ENCODE measurements around the gene NPIPB2. TPM values are rescaled to one million over a fixed set of nuclear protein-coding genes. Genes with fewer than 3 reads are reported as not detected.
"Not testable (repeated sequence)": the region's sequence is repeated elsewhere in the genome, so short reads cannot be mapped to it uniquely, and the experiment has no call there.

NPIPB2 gene
- total RNA-seq, 1 donor: 2.2 TPM

DNA sequence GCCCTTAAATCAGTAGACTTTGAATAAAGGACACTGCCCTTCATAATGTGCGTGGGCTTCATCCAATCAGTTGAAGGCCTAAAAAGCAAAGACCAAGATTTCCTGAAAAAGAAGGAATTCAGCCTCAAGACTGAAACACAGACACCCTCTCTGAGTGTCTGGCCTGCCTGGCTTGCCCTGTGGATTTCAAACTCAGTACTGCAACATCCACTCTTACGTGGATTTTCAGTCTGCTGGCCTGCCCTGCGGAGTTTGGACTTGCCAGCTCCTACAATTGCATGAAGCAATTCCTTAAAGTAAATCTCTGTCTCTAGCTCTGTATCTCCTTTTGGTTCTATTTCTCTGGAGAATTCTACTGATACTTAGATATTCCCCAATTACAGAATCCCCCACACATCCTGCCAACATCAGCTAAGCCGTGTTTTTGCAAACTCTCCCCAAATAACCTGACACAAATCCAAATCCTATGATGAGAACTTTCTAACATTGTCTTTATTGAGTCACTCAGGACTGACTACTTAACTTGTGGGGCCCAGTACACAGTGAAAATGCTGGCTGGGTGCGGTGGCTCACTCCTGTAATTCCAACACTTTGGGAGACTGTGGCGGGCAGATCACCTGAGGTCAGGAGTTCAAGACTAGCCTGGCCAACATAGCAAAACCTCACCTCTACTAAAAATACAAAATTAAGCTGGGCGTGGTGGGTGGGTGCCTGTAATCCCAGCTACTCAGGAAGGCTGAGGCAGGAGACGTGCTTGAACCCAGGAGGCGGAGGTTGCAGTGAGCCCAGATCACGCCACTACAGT, 15.9 kb upstream of the NPIPB2 start:
- TF ChIP-seq, protein P1, sequence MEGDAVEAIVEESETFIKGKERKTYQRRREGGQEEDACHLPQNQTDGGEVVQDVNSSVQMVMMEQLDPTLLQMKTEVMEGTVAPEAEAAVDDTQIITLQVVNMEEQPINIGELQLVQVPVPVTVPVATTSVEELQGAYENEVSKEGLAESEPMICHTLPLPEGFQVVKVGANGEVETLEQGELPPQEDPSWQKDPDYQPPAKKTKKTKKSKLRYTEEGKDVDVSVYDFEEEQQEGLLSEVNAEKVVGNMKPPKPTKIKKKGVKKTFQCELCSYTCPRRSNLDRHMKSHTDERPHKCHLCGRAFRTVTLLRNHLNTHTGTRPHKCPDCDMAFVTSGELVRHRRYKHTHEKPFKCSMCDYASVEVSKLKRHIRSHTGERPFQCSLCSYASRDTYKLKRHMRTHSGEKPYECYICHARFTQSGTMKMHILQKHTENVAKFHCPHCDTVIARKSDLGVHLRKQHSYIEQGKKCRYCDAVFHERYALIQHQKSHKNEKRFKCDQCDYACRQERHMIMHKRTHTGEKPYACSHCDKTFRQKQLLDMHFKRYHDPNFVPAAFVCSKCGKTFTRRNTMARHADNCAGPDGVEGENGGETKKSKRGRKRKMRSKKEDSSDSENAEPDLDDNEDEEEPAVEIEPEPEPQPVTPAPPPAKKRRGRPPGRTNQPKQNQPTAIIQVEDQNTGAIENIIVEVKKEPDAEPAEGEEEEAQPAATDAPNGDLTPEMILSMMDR (IDR thresholded peaks at IDR 0.05; ENCODE audit: insufficient read depth, low read depth, low read length): no peak
- no peak for DNase-seq (ENCODE audit: low read depth)
- no peak overlapping the region for H3K4me3 ChIP-seq (ENCODE audit: low read depth, low read length)

DNA sequence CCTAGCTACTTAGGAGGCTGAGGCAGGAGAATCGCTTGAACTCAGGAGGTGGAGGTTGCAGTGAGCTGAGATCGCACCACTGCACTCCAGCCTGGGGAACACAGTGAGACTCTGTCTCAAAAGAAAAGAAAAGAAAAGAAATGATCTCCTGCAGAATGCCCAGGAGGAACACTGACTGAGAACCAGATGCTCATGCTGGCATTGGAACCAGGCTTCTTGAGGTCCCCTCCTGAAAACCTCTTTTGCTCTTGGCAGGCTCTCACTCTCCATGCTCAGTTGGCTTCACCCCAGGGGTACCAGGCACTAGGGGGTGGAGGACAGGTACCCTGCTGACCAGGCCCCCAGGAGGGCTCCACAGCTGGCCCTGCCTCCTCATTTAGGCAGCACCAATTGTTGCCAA, 14.7 kb upstream of the NPIPB2 start:
- TF ChIP-seq, protein P1 (IDR thresholded peaks at IDR 0.05; ENCODE audit: insufficient read depth, low read depth, low read length): no peak
- H3K4me3 ChIP-seq (ENCODE audit: low read depth, low read length): no peak overlapping the region
- no peak for DNase-seq (ENCODE audit: low read depth)

DNA sequence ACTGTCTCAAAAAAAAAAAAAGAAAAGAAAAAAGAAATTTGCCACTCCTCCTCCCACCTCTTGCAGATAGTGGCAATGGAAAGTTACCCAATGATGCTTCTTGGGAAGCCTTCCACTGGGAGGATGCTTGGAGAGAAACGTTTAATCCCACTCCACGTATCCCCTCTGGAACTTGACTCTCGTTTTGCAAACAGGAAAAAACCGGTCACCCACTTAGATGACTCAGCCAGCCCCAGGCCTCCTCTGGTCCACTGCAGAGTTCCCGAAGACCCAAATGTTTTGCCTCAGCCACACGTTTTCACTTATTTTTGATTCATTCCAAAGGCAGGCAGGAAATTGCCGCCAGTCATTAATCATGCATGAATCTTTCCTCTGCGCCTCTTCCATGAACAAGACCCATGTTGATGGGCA, 13.9 kb upstream of the NPIPB2 start:
- TF ChIP-seq, protein P1 (IDR thresholded peaks at IDR 0.05; ENCODE audit: insufficient read depth, low read depth, low read length): no peak
- H3K4me3 ChIP-seq (ENCODE audit: low read depth, low read length): no peak overlapping the region
- peak; percentile 93 for DNase-seq (ENCODE audit: low read depth)

DNA sequence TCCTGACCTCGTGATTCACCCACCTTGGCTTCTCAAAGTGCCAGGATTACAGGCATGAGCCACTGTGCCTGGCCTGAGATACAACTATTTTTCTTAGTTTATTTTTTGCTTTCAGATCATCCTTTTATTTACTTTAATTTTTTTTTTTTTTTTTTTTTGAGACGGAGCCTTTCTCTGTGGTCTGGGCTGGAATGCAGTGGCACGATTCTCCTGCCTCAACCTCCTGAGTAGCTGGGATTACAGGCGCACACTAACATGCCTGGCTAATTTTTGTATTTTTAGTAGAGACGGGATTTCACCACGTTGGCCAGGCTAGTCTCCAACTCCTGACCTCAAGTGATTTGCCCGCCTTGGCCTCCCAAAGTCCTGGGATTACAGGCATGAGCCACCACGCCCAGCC, 11.7 kb upstream of the NPIPB2 start:
- not testable (repeated sequence) for DNase-seq (ENCODE audit: low read depth); H3K4me3 ChIP-seq (ENCODE audit: low read depth, low read length)

DNA sequence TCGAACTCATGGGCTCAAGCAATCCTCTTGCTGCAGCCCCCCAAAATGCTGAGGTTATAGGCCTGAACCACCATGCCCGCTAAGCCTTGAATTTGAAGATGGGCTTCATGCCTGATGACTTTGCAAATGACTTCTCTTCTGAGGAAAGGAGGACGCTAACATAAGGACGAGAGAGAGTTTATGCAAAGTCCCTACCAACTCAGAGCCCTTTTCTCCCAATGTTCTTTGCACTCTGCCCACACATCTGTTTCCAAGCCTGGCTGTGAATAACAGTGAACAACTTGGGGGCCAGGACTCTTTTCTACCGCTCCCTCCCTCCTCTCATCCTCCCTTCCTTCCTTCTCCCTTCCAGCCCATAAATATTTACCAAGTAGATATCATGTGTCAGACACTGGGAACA, 8.5 kb upstream of the NPIPB2 start:
- TF ChIP-seq, protein P1 (IDR thresholded peaks at IDR 0.05; ENCODE audit: insufficient read depth, low read depth, low read length): no peak
- peak; percentile 17 for DNase-seq (ENCODE audit: low read depth)
- no peak overlapping the region for H3K4me3 ChIP-seq (ENCODE audit: low read depth, low read length)

DNA sequence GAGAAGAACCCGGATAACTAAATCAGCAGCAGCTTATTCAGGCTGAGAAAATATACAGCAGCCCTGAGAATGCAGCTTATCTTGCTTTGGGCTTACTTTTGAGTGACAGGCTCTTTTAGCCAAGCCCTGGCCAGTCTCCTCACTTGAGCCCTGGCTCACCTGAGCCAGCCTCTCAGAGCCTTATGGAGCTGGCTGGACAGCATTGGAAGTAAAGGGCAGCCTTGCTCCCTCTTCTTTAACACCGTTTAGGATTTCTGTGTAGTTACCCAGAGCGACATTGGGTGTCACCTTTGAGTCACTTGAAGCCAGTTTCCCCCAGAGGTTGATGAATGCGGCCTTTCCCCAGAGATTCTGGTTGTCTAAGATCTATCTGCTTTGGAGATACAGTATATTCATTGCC, 7.7 kb upstream of the NPIPB2 start:
- TF ChIP-seq, protein P1 (IDR thresholded peaks at IDR 0.05; ENCODE audit: insufficient read depth, low read depth, low read length): peak; percentile 47
- DNase-seq (ENCODE audit: low read depth): peak; percentile 49
- no peak overlapping the region for H3K4me3 ChIP-seq (ENCODE audit: low read depth, low read length)

DNA sequence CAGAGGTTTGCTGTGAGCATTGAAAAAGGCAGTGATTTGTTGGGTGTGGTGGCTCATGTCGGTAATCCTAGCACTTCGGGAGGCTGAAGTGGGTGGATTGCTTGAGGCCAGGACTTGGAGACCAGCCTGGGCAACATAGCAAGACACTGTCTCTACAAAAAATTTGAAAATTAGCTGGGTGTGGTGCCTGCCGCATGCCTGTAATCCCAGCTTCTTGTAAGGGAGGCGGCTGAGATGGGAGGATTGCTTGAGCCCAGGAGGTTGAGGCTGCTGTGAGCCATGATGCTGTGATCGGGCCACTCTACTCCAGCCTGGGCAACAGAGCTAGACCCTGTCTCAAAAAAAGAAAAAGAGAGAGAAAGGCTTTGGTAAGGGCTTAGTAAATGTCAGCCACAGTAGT, 7.0 kb upstream of the NPIPB2 start:
- DNase-seq (ENCODE audit: low read depth): no peak
- TF ChIP-seq, protein P1 (IDR thresholded peaks at IDR 0.05; ENCODE audit: insufficient read depth, low read depth, low read length): no peak
- no peak overlapping the region for H3K4me3 ChIP-seq (ENCODE audit: low read depth, low read length)
